AG04449 (cell line): ENCODE results near the gene RIMS4.

Source experiments
- CTCF ChIA-PET: fragments of 350-600 bp; formaldehyde crosslinking; extraction: SDS; loops from one replicate; lab custom pipeline; 2021; ENCODE audit warnings: antibody characterized with exemption; lab: Yijun Ruan, JAX
- POLR2A ChIA-PET: fragments of 400-600, 350-600 bp; formaldehyde crosslinking; extraction: SDS; loops from one replicate; lab custom pipeline; 2020; ENCODE audit warnings: antibody characterized with exemption, inconsistent platforms; lab: Yijun Ruan, JAX
- DNase-seq: peaks from one replicate; pipeline ENCODE4 v3.0.0-alpha.2; 2010; ENCODE audit warnings: low read depth, low spot score
- H3K4me3 ChIP-seq: 2 replicates; pipeline ENCODE4 v1.5.1; 2011; ENCODE audit warnings: low read depth, mild to moderate bottlenecking, control low read depth, low read length
- CTCF ChIP-seq: IDR thresholded peaks from one replicate; pipeline ENCODE4 v1.5.1; 2011; ENCODE audit warnings: mild to moderate bottlenecking, moderate library complexity, low read length, control low read depth, inconsistent platforms; ENCODE audit not compliant: insufficient read depth; ENCODE audit errors: missing control alignments

Gene RIMS4

GRCh38 chr20:44773070-44773829 is 37.1 kb downstream of the RIMS4 start:
- POLR2A ChIA-PET, result no interaction called here
- CTCF ChIA-PET, result no interaction called here
- no peak overlapping the region for H3K4me3 ChIP-seq
- TF ChIP-seq CTCF, result no peak
- no peak for DNase-seq

- no peak for DNase-seq
- CTCF ChIA-PET, result no interaction called here
- POLR2A ChIA-PET, result no interaction called here
- H3K4me3 ChIP-seq, result no peak overlapping the region
- TF ChIP-seq CTCF, result no peak
These were observed 37.7 kb downstream of the RIMS4 start for GRCh38 chr20:44772636-44773035.

DNA sequence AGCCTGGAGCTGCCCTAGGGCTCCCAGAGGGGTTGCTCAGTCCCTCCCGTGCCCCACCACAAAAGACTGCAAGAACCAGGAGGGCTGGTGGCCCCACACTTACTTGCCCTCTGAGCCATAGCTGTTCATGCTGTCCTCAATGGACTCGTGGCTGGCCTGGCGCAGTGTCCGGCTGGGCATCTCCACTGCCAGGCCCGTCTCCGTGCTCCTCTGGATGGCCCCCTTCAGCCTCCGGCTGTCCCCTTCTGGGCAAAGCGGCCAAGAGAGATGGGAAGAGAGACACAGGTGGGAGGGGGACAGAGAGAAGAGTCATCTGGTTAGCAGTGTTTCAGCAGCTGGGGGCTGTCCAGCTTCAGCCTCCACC is 39.2 kb downstream of the RIMS4 start:
- TF ChIP-seq CTCF, result no peak
- no peak overlapping the region for H3K4me3 ChIP-seq
- CTCF ChIA-PET, result interaction anchor here (0.9 kb wide), 1 partner anchor 23 kb away, joined by 4 read pairs; no protein-coding TSS in a partner anchor
- POLR2A ChIA-PET, result no interaction called here
- no peak for DNase-seq

GRCh38 chr20:44770484-44771171 is 39.7 kb downstream of the RIMS4 start:
- CTCF ChIA-PET, result interaction anchor here (0.9 kb wide), 1 partner anchor 23 kb away, joined by 4 read pairs; no protein-coding TSS in a partner anchor
- no peak overlapping the region for H3K4me3 ChIP-seq
- no peak for TF ChIP-seq CTCF
- no peak for DNase-seq
- POLR2A ChIA-PET, result no interaction called here

GRCh38 chr20:44769481-44769863 is 40.9 kb downstream of the RIMS4 start:
- H3K4me3 ChIP-seq, result no peak overlapping the region
- CTCF ChIA-PET, result interaction anchor here (4.6 kb wide), 1 partner anchor 22 kb away, joined by 25 read pairs; no protein-coding TSS in a partner anchor
- no peak for TF ChIP-seq CTCF
- no peak for DNase-seq
- POLR2A ChIA-PET, result no interaction called here

DNA sequence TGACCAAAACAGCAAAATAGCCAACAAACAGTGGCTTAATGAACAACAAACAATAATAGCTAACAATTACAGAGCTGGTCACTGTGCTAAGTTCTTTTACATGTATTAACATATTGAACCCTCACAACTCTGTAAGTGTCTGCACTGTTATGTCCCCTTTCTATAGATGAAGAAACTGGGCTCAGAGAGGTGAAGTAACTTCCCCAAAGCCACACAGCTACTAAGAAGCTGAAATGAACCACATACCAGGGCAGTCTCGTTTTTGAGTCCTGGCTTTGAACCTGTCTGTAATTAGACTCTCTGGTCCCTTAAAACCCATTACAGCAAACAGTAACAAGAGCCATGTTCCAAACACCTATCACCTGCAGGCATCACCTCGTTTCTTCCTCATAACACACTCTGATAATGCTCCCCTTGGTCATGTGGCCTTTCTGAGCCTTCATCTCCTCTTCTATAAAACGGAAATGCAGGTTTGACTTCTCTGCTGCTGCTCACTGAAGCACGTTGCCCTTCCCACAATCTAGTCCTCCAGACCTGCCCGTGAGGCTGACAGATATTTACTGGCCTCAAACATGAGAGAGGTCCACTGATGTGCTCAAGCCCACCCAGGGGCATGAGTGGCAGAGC is 41.4 kb downstream of the RIMS4 start:
- no peak for DNase-seq
- POLR2A ChIA-PET, result no interaction called here
- CTCF ChIA-PET, result interaction anchor here (4.6 kb wide), 1 partner anchor 22 kb away, joined by 25 read pairs; no protein-coding TSS in a partner anchor
- no peak overlapping the region for H3K4me3 ChIP-seq
- TF ChIP-seq CTCF, result no peak
